ENCODE results near the gene ATP1B2. TPM values are rescaled to one million over a fixed set of nuclear protein-coding genes. Genes with fewer than 3 reads are reported as not detected.

The ATP1B2 gene
- total and polyA plus RNA-seq, 9 of the 15 experiments (the other 6 are each of a cell fraction or from before 2014, with no cell fraction given) = 0.23 to 6.0 (median 0.99) TPM

DNA sequence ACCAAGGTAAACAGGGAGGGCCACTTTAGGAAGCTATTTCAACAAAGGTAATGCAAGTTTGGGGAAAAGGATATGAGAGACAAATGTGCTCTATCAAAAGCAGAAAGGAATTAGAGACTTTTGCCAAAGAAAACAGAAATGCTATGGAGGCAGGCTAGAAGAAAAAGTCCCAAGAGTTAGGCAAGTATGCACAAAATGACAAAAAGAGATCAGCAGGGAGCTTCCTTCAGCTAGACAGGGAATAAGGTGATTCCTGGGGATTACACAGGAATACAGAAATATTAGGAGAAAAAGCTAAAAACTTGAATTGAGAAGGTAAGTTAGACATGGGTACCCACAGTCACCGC lies 38.5 kb upstream of the ATP1B2 start:
- CTCF ChIA-PET (ENCODE audit: low intra/inter-chr PET ratio) = no interaction called here
- POLR2A ChIA-PET = interaction anchor here (1.0 to 4.0 kb wide), 3 partner anchors 11 to 74 kb away, joined by 3 to 28 read pairs (median 4); partner anchors contain the start of genes MPDU1 and TP53
- H3K4me1 ChIP-seq (replicated peaks in 1 of 2; ENCODE audit: control insufficient read depth in 2 of 2, insufficient read depth in 2 of 2, low read length in 2 of 2) = peaks cover 16 to 27% of the 10 kb centered on the region in 2 experiments; a peak in 4 of 5 replicates
- H3K9ac ChIP-seq (ENCODE audit: insufficient read depth in 1 of 2, low read depth in 2 of 2, low read length in 2 of 2) = no peak overlapping the region; a peak in 1 of 4 replicates
- peak overlapping the region; percentile 40 for H3K4me2 ChIP-seq (ENCODE audit: insufficient read depth, low read length)
- no peaks in the 10 kb centered on the region for H3K9me3 ChIP-seq (replicated peaks; ENCODE audit: control insufficient read depth, insufficient read depth, low read depth, low read length)
- peaks cover 51% of the 10 kb centered on the region for H3K79me2 ChIP-seq (ENCODE audit: control insufficient read depth, insufficient read depth, low read length)
- peaks cover 6% of the 10 kb centered on the region for H3K9me1 ChIP-seq (ENCODE audit: control insufficient read depth, insufficient read depth, low read length)
- DNase-seq (ENCODE audit: extremely low read depth in 1 of 4, low spot score in 3 of 4) = no peak
- H4K20me1 ChIP-seq (replicated peaks; ENCODE audit: control insufficient read depth, insufficient read depth, low read length) = no peaks in the 10 kb centered on the region; the same call in 1 of the 2 replicates
- BruUV-seq (replicated peaks) = no TSS peak
- no peak overlapping the region for H2AFZ ChIP-seq (ENCODE audit: low read depth, low read length)
- TF ChIP-seq MEF2D (tag; conservative IDR thresholded peaks at IDR 0.05; ENCODE audit: low read depth) = no peak
- TF ChIP-seq COPS2 (conservative IDR thresholded peaks at IDR 0.05) = no peak
- TF ChIP-seq HDAC2 (IDR thresholded peaks at IDR 0.05) = no peak
- TF ChIP-seq SRSF9 (IDR thresholded peaks at IDR 0.05; ENCODE audit: borderline replicate concordance, low read depth, low read length) = no peak
- TF ChIP-seq, protein P1, sequence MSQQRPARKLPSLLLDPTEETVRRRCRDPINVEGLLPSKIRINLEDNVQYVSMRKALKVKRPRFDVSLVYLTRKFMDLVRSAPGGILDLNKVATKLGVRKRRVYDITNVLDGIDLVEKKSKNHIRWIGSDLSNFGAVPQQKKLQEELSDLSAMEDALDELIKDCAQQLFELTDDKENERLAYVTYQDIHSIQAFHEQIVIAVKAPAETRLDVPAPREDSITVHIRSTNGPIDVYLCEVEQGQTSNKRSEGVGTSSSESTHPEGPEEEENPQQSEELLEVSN (IDR thresholded peaks at IDR 0.05; ENCODE audit: borderline replicate concordance in 1 of 2, extremely low read depth in 1 of 2, insufficient read depth in 1 of 2, insufficient read length in 1 of 2, low read depth in 1 of 2, low read length in 1 of 2, poor library complexity in 1 of 2, severe bottlenecking in 1 of 2) = no peak
- no peak for TF ChIP-seq PHB (CRISPR knock-in tag; IDR thresholded peaks at IDR 0.05)
- TF ChIP-seq ZNF224 (CRISPR knock-in tag; IDR thresholded peaks at IDR 0.05) = no peak
- TF ChIP-seq ZBTB1 (CRISPR knock-in tag; IDR thresholded peaks at IDR 0.05; ENCODE audit: borderline replicate concordance, low read depth) = no peak
- no peak for TF ChIP-seq CHD4 (IDR thresholded peaks at IDR 0.05; ENCODE audit: insufficient read depth, insufficient replicate concordance, low read depth, low read length, poor library complexity, severe bottlenecking)
- TF ChIP-seq YBX1 (IDR thresholded peaks at IDR 0.05) = no peak
- TF ChIP-seq ZNF586 (CRISPR knock-in tag; conservative IDR thresholded peaks at IDR 0.05) = no peak
- TF ChIP-seq FOXK2 (conservative IDR thresholded peaks at IDR 0.05 in 1 of 2, IDR thresholded peaks at IDR 0.05 in 1 of 2; ENCODE audit: low read depth in 2 of 2) = no peak
- TF ChIP-seq ZNF696 (CRISPR knock-in tag; conservative IDR thresholded peaks at IDR 0.05) = no peak
- no peak for TF ChIP-seq C11orf30 (IDR thresholded peaks at IDR 0.05; ENCODE audit: low read depth)
- no peak for ATAC-seq
- H3K36me3 ChIP-seq (ENCODE audit: control insufficient read depth, insufficient read depth, low read length) = peaks cover 20% of the 10 kb centered on the region; the same call in 2 of the 3 replicates
- no peaks in the 10 kb centered on the region for H3K27me3 ChIP-seq (ENCODE audit: control insufficient read depth in 2 of 2, insufficient read depth in 2 of 2, low read length in 2 of 2)
- intact Hi-C loops (cut with micrococcal nuclease) = no loop called here
- H3K4me3 ChIP-seq = no peak overlapping the region
- 77% methylated on average over 1 of the region's 1 CpG for WGBS (ENCODE audit: insufficient coverage, low coverage, missing lambda C conversion rate)
- in situ Hi-C loops (cut with MboI) = no loop called here
- no peak for FAIRE-seq
- H3K27ac ChIP-seq (ENCODE audit: extremely low read depth, low read depth, low read length) = no peak overlapping the region
